ENCODE measurements around the gene SLC7A1. TPM values are rescaled to one million over a fixed set of nuclear protein-coding genes. Genes with fewer than 3 reads are reported as not detected.

Gene SLC7A1
- total and polyA plus RNA-seq, 8 donors: 5.2 to 143 (median 32.9) TPM

- Histone ChIP-seq H3K27me3 (no peaks in the 10 kb centered on the region), H3K36me3 (peaks cover 0 to 9% (median 0%) of the 10 kb centered on the region in 3 donors), H3K4me3 (no peak overlapping the region), H3K27ac (no peak overlapping the region), H3K9me3 (no peaks in the 10 kb centered on the region), H3K4me1 (no peaks in the 10 kb centered on the region)
- ATAC-seq (no peak), FAIRE-seq (no peak), DNase-seq (no peak)
- intact Hi-C loops (cut with DNase I): no loop called here
- no peak for TF ChIP-seq CTCF (IDR thresholded peaks at IDR 0.05)
- 89 to 92% methylated on average over 24 of the region's 24 CpGs for WGBS, 2 donors
Observed at GRCh38 chr13:29535663-29536655, 59.5 kb downstream of the SLC7A1 start.

GRCh38 chr13:29534083-29534482 lies 61.4 kb downstream of the SLC7A1 start:
- TF ChIP-seq CTCF (IDR thresholded peaks at IDR 0.05): no peak
- H3K27ac ChIP-seq: no peak overlapping the region
- H3K4me3 ChIP-seq: no peak overlapping the region
- peaks cover 0 to 22% (median 0%) of the 10 kb centered on the region in 3 donors for H3K36me3 ChIP-seq
- FAIRE-seq: no peak
- no peaks in the 10 kb centered on the region for H3K9me3 ChIP-seq
- no peaks in the 10 kb centered on the region for H3K4me1 ChIP-seq
- no peaks in the 10 kb centered on the region for H3K27me3 ChIP-seq
- 89 to 91% methylated on average over 4 of the region's 4 CpGs for WGBS, 2 donors
- intact Hi-C loops (cut with DNase I): no loop called here
- no peak for ATAC-seq
- DNase-seq: no peak

GRCh38 chr13:29532821-29533220 lies 62.7 kb downstream of the SLC7A1 start:
- no peak overlapping the region for H3K4me3 ChIP-seq
- H3K9me3 ChIP-seq: no peaks in the 10 kb centered on the region
- 86% methylated on average over 17 of the region's 17 CpGs for WGBS, 2 donors
- peak in 2 of 4 donors; percentile 27 to 42 for ATAC-seq
- H3K27ac ChIP-seq: no peak overlapping the region
- no peaks in the 10 kb centered on the region for H3K27me3 ChIP-seq
- no peaks in the 10 kb centered on the region for H3K4me1 ChIP-seq
- intact Hi-C loops (cut with DNase I): no loop called here
- DNase-seq: no peak
- peaks cover 0 to 31% (median 0%) of the 10 kb centered on the region in 3 donors for H3K36me3 ChIP-seq
- no peak for FAIRE-seq
- no peak for TF ChIP-seq CTCF (IDR thresholded peaks at IDR 0.05)

DNA sequence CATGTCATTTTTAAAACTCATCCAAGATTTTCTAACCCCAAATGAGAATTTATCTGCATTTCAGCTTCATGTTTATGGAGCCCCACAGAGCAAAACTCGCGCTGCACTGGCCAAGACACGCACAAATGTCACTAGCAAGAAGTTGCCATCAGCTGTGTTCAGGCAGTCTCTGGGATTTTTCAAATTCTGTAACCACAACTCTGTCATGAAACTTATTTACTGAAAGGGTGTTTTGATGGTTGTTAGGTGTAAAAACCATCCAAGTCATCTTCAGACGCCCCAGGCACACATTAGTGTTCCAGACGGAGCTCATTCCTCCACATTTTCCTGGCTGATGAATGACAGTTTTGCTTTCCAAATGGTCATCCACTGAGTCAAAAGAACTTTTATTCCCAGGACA lies 63.4 kb downstream of the SLC7A1 start:
- peak in 1 of 4 donors; percentile 22 for ATAC-seq
- FAIRE-seq: no peak
- peaks cover 0 to 38% (median 0%) of the 10 kb centered on the region in 3 donors for H3K36me3 ChIP-seq

More for the DNA sequence above, 63.4 kb downstream of the SLC7A1 start:
- no peak overlapping the region for H3K4me3 ChIP-seq
- WGBS, 2 donors: 90 to 93% methylated on average over 5 of the region's 5 CpGs
- intact Hi-C loops (cut with DNase I): no loop called here
- TF ChIP-seq CTCF (IDR thresholded peaks at IDR 0.05): no peak
- DNase-seq: no peak
- H3K27ac ChIP-seq: no peak overlapping the region
- H3K9me3 ChIP-seq: no peaks in the 10 kb centered on the region
- H3K4me1 ChIP-seq: no peaks in the 10 kb centered on the region
- H3K27me3 ChIP-seq: no peaks in the 10 kb centered on the region
